D721Med (cell line): ENCODE measurements around the gene FOXP1.

Source experiments
- DNase-seq: peaks from one replicate; pipeline ENCODE4 v3.0.0; 2011; ENCODE audit warnings: low spot score; ENCODE audit not compliant: insufficient read length
- FAIRE-seq: peaks from 2 replicates; lab custom pipeline; 2011; peaks lifted over from hg19 to GRCh38; lab: Jason Lieb, UNC
- CTCF ChIP-seq: IDR thresholded peaks from 2 replicates; pipeline ENCODE4 v1.5.1; 2012; ENCODE audit warnings: mild to moderate bottlenecking, control low read depth; ENCODE audit not compliant: insufficient read depth; ENCODE audit errors: missing control alignments

Gene FOXP1

GRCh38 chr3:71117572-71118247 lies 465.8 kb downstream of the FOXP1 start:
- FAIRE-seq (no peak), DNase-seq (no peak)
- TF ChIP-seq CTCF, result no peak

DNA sequence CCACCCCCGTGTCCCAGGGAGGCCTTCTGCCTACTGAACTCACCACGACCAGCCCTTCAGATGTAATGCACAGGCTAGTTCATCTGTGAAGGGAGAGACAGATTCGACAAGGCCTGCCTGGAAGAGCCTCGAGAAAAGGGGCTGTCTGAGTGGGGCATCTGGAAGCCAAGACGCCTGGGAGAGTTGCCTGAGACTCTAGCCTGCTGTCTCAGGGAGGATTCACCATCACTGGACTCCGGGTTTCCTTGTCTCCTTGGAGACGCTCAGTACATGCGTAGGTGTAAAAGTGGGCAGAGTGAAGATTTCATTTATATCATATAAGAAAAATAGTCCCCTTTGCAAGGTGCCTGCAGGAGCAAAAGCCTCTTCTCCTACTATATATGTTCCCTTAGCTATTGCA lies 468.9 kb downstream of the FOXP1 start:
- DNase-seq (no peak), FAIRE-seq (no peak)
- TF ChIP-seq CTCF, result no peak

GRCh38 chr3:71112576-71112975 lies 471.0 kb downstream of the FOXP1 start:
- no peak for FAIRE-seq
- no peak for DNase-seq
- TF ChIP-seq CTCF, result no peak

- no peak for TF ChIP-seq CTCF
- FAIRE-seq (no peak), DNase-seq (no peak)
These were observed 471.6 kb downstream of the FOXP1 start for GRCh38 chr3:71111784-71112440.

DNA sequence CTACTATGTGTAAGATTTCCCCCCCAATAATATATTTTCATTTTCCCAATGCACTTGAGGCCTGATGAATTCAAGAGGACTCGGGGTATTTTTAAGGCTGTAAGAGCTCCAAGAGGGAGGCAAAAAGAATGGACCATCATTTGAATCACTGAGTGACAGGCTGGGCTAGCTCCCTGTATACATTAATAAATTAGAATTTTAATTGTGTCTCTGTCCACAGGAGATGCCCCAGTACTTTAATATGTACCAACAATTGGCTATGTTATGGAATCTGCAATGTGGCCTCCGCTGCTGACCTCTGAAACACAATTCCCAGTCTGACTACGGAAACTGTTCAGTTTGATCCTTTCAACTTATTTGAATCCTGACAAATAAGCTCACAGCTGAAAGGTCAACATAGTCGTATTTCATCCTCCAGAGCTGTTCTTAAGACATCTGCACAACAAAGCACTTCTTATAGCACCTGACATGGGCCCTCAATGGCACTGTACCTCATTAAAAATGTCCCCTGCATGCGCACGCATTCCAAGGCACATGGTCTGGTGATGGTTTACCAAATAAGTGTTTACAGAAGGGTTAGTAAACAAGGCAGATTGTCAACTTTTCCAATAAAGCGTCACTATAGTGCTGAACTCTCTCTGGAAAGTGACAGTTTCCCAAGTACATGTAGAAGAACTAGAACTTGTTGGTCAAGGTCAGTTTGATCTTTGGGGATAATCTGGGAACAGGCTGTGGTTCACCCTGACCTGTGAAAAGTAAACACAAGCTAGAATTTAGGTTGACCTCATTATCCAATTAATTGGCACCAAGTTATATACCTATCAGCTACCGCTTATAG lies 472.9 kb downstream of the FOXP1 start:
- TF ChIP-seq CTCF, result no peak
- DNase-seq (no peak), FAIRE-seq (no peak)

GRCh38 chr3:71109977-71110285 lies 473.6 kb downstream of the FOXP1 start:
- FAIRE-seq (no peak), DNase-seq (no peak)
- TF ChIP-seq CTCF, result no peak
